Activated CD4-positive, alpha-beta memory T cell treated with anti-CD3 and anti-CD28 coated beads, Interleukin-2, amount 10 ng/mL, durations not matched to agents 7 days and 5 days (primary cell): ENCODE data around the gene HNRNPUL1. TPM values are rescaled to one million over a fixed set of nuclear protein-coding genes. Genes with fewer than 3 reads are reported as not detected.
"Not testable (repeated sequence)": the region's sequence is repeated elsewhere in the genome, so short reads cannot be mapped to it uniquely, and the experiment has no call there.

Experiments used
- CTCF ChIA-PET: fragments of 350-600 bp; sonication (Branson Sonifier 250); formaldehyde crosslinking; loops from one replicate; lab custom pipeline; 2021; ENCODE audit warnings: antibody characterized with exemption, inconsistent platforms; lab: Charles Lee
- POLR2A ChIA-PET: fragments of 350-600 bp; sonication (Branson Sonifier 250); formaldehyde crosslinking; loops from one replicate; lab custom pipeline; 2021; ENCODE audit warnings: antibody characterized with exemption; lab: Charles Lee
- DNase-seq: peaks from one replicate; pipeline ENCODE4 v3.0.0-alpha.2; 2020
- H3K27ac Mint-ChIP-seq: one replicate; pipeline ENCODE4 v1.8.0; 2021; ENCODE audit warnings: mild to moderate bottlenecking, mixed read lengths
- H3K27me3 Mint-ChIP-seq: one replicate; pipeline ENCODE4 v1.8.0; 2021; ENCODE audit warnings: mixed read lengths
- H3K36me3 Mint-ChIP-seq: one replicate; pipeline ENCODE4 v1.8.0; 2021; ENCODE audit warnings: low read depth, mixed read lengths
- H3K4me1 Mint-ChIP-seq: one replicate; pipeline ENCODE4 v1.8.0; 2021; ENCODE audit warnings: mixed read lengths
- H3K4me3 Mint-ChIP-seq: one replicate; pipeline ENCODE4 v1.8.0; 2021; ENCODE audit warnings: mild to moderate bottlenecking, mixed read lengths
- H3K9me3 Mint-ChIP-seq: one replicate; pipeline ENCODE4 v1.8.0; 2021; ENCODE audit warnings: mixed read lengths
- total RNA-seq, 2 experiments: library from RNA; stranded (reverse); gene quantifications; one replicate each; pipeline ENCODE4 v1.2.3, GENCODE V29; 2021

HNRNPUL1 gene
- total RNA-seq, 2 experiments from 2014 or later, result 373 to 398 TPM

DNA sequence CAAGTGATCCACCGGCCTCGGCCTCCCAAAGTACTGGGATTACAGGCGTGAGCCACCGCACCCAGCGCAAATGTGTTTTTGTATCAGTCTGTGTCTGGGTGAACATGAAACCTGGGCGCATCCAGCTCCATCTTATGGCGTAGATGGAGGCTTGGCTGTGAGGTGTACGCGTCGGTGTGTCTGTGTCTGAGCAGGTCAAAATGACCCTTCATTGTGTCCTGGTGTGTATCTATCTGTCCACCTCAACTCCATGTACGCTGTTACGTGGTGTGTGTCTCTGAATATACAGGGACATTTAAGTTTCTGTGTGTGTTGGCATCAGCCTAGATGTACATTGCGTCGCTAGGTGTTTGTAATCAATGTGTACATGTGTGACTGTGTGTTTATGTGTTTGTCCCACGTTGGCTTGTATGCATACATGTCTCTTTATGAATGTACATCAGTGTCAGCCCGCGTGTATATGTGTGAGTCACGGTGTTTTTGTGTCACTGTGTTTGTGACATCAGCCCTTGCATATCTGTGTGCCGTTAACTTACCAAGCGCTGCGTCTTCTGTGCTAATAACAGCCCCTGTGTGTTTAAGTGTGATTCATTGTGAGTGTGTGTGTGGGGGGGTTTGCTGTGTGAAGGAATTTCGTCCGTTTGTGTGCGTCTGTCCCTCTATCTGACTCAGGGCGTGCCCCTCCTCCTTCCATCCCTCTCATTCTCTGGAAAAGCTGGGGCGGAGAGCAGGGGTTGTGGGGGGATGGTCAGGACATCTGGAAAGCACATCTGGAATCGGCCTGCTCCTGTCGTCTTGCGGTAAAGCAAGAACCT is 38.7 kb upstream of the HNRNPUL1 start:
- ChIA-PET CTCF (interaction anchor here (1.1 to 1.9 kb wide), 3 partner anchors 21 to 37 kb away, joined by 3 to 7 read pairs (median 5); no protein-coding TSS in a partner anchor), POLR2A (interaction anchor here (1.0 to 1.4 kb wide), 2 partner anchors 38 to 83 kb away, joined by 6 to 7 read pairs; partner anchors contain the start of gene HNRNPUL1)
- no peaks in the 10 kb centered on the region for H3K36me3 Mint-ChIP-seq

DNA sequence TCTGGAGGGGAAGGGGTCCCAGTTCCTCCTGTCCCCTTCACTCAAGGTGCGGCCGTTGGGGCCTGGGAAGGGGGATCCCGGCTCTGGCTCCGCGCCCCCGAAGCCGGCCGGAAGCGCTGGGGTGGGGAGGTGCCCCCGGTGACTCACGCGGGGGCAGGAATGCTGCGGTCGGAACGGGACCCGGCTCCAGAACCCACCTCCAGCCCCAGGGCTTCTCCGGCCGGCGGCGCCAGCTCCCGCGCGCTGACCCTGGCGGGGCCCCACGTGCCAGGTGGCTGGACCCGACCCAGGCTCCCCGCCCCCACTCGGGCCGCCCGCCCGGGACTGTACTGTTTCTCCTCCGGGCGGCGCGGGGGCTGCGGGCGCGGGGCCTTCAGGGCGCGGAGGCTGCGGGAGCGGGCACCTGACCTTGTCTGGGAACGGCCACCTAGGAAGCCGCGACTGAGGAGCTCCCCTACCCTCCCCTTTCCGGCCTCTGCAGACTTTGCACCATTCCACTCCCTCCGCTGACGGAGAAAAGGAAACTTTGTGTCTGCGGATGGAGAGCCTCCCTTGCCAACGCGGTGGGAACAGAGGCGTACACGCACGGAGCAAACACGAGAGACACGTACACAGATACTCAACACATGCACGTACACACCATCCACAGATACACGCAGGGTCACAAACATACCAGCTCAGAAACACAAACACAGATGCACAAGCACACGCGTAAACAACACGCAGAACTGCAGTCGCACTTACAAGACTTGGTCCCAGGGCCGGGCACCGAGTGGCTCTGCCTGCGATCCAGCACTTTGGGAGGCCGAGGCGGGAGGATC is 37.9 kb upstream of the HNRNPUL1 start:
- ChIA-PET CTCF (interaction anchor here (0.5 to 1.9 kb wide), 3 partner anchors 22 to 166 kb away, joined by 4 to 7 read pairs (median 5); no protein-coding TSS in a partner anchor), POLR2A (interaction anchor here (1.0 to 1.4 kb wide), 2 partner anchors 37 to 82 kb away, joined by 6 to 7 read pairs; partner anchors contain the start of gene HNRNPUL1)
- Mint-ChIP-seq H3K36me3 (no peaks in the 10 kb centered on the region), H3K4me3 (peak overlapping the region; percentile 85), H3K27me3 (peaks cover 10% of the 10 kb centered on the region), H3K27ac (peak overlapping the region; percentile 70), H3K9me3 (no peaks in the 10 kb centered on the region), H3K4me1 (peaks cover 24% of the 10 kb centered on the region)
- peak; percentile 60 for DNase-seq

More for the DNA sequence above, 38.7 kb upstream of the HNRNPUL1 start:
- H3K27ac Mint-ChIP-seq, result peak overlapping the region; percentile 52
- H3K4me3 Mint-ChIP-seq, result peak overlapping the region; percentile 66
- H3K27me3 Mint-ChIP-seq, result peaks cover 16% of the 10 kb centered on the region
- peaks cover 24% of the 10 kb centered on the region for H3K4me1 Mint-ChIP-seq
- no peaks in the 10 kb centered on the region for H3K9me3 Mint-ChIP-seq
- DNase-seq, result peak; percentile 32

DNA sequence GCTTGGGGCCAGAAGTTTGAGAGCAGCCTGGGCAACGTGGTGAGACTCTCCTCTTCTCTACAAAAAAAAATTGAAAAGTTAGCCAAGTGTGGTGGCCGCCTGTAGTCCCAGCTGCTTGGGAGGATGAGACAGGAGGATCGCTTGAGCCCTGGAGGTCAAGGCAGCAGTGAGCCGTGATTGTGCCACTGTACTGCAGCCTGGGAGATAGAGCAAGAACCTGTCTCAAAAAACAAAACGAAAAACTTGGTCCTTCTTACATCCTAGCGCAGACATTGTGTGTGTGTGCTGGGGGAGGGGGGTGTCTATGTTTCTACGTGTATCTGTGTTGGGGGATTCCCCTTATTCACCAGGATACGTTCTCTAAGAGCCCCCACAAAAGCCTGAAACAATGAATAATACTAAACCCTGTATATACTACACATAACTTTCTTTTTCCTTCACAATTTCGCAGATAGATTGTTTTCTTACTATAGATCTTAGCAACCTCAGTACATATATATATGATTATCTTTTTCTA is 37.2 kb upstream of the HNRNPUL1 start:
- CTCF ChIA-PET, result interaction anchor here (0.5 to 1.9 kb wide), 4 partner anchors 23 to 166 kb away, joined by 3 to 7 read pairs (median 4); no protein-coding TSS in a partner anchor
- H3K27me3 Mint-ChIP-seq, result peaks cover 9% of the 10 kb centered on the region
- H3K4me3 Mint-ChIP-seq, result peak overlapping the region; percentile 85
- H3K4me1 Mint-ChIP-seq, result peaks cover 24% of the 10 kb centered on the region
- DNase-seq, result no peak
- no peaks in the 10 kb centered on the region for H3K9me3 Mint-ChIP-seq
- POLR2A ChIA-PET, result interaction anchor here (0.6 to 1.4 kb wide), 4 partner anchors 36 to 323 kb away, joined by 3 to 7 read pairs (median 4); partner anchors contain the start of gene HNRNPUL1
- H3K27ac Mint-ChIP-seq, result peak overlapping the region; percentile 70
- no peaks in the 10 kb centered on the region for H3K36me3 Mint-ChIP-seq

DNA sequence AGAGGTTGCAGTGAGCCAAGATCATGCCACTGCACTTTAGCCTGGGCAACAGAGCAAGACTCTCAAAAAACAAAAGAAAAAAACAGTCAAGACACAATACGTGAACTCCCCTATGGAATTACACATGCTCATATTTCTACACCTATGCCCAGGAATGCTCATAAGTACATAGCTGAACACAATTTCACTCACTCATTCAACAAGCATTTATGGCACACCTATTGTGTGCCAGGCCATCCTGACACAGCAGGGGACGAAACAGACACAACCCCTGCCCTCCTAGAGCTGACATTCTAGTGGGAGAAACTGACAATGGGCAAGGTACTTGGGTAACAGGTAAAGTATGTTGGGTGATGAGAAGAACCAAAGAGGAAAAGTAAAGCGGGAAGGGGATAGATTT is 35.7 kb upstream of the HNRNPUL1 start:
- no peak for DNase-seq
- H3K9me3 Mint-ChIP-seq, result no peaks in the 10 kb centered on the region
- ChIA-PET CTCF (no interaction called here), POLR2A (no interaction called here)
- H3K36me3 Mint-ChIP-seq, result no peaks in the 10 kb centered on the region
- H3K4me1 Mint-ChIP-seq, result peaks cover 24% of the 10 kb centered on the region
- peaks cover 6% of the 10 kb centered on the region for H3K27me3 Mint-ChIP-seq
- H3K27ac Mint-ChIP-seq, result no peak overlapping the region
- H3K4me3 Mint-ChIP-seq, result no peak overlapping the region

DNA sequence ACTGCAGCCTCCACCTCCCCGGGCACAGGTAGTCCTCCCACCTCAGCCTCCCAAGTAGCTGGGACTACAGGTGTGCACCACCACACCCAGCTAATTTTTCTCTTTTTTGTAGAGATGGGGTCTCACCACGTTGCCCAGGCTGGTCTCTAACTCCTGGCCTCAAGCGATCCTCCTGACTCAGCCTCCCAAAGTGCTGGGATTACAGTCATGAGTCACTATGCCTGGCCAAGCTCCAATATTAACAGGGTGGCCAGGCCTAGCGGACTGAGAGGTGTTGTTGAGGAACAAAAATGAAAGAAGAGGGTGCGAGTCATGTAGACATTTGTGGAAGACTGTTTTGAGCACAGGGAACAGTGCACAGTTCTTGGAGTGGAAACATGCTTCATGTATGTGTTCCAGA is 34.8 kb upstream of the HNRNPUL1 start:
- H3K27ac Mint-ChIP-seq, CTCF ChIA-PET, POLR2A ChIA-PET, H3K27me3 Mint-ChIP-seq, H3K4me3 Mint-ChIP-seq, H3K36me3 Mint-ChIP-seq, H3K9me3 Mint-ChIP-seq, DNase-seq: not testable (repeated sequence)
- H3K4me1 Mint-ChIP-seq, result peaks cover 20% of the 10 kb centered on the region

DNA sequence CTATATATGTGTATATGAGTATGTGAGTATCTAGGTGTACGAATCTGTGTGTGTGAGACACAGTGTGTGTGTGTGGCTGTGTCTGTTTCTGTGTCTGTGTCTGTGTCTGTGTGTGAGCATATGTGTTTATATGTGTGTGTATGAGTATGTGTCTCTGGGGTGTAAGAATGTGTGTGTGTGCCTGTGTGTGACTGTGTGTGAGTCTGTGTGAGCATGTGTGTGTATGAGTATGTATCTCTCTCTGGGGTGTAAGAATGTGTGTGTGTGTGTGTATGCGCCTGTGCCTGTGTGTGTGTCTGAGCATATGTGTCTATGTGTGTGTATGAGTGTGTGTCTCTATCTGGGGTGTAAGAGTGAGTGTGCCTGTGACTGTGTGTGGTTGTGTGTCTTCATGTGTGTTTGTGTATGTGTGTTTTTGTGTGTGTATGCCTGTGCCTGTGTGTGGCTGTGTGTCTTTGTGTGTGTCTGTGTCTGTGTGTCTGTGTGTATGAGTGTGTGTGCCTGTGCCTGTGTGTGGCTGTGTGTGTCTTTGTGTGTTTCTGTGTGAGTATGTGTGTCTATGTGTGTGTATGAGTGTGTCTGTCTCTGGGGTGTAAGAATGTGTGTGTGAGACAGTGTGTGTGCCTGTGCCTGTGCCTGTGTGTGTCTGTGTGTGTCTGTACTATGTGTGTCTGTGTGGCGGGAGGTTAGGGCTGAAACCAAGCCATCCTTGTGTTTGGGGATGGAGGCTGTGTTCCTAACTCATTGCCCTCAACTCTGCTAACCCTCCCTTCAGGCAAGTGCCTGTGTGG is 33.9 kb upstream of the HNRNPUL1 start:
- no peaks in the 10 kb centered on the region for H3K9me3 Mint-ChIP-seq
- H3K36me3 Mint-ChIP-seq, result no peaks in the 10 kb centered on the region
- peaks cover 5% of the 10 kb centered on the region for H3K27me3 Mint-ChIP-seq
- CTCF ChIA-PET, result no interaction called here
- DNase-seq, result no peak
- no peak overlapping the region for H3K4me3 Mint-ChIP-seq
- no peak overlapping the region for H3K27ac Mint-ChIP-seq
- peaks cover 20% of the 10 kb centered on the region for H3K4me1 Mint-ChIP-seq
- POLR2A ChIA-PET, result no interaction called here

DNA sequence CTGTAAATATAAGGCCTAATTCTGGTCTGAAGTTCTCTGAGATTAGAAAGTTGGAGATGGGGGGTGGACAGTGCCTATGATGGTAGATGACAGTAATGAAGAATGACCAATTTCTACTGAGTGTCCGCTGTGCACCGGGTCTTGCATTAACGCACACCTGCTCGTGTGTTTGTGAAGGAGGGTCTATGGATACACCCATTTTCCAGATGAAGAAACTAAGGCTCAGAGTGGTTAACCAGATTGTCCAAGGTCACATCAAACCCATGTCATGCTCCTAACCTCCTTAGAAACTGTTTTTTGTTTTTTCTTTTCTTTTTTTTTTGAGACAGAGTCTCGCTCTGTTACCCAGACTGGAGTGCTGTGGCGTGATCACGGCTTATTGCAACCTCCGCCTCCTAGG is 31.5 kb upstream of the HNRNPUL1 start:
- Mint-ChIP-seq H3K9me3 (no peaks in the 10 kb centered on the region), H3K27ac (no peak overlapping the region), H3K36me3 (no peaks in the 10 kb centered on the region), H3K27me3 (no peaks in the 10 kb centered on the region), H3K4me1 (peaks cover 5% of the 10 kb centered on the region), H3K4me3 (no peak overlapping the region)
- no peak for DNase-seq
- POLR2A ChIA-PET, result no interaction called here
- CTCF ChIA-PET, result interaction anchor here (0.6 kb wide), 1 partner anchor 927 kb away, joined by 3 read pairs; no protein-coding TSS in a partner anchor

DNA sequence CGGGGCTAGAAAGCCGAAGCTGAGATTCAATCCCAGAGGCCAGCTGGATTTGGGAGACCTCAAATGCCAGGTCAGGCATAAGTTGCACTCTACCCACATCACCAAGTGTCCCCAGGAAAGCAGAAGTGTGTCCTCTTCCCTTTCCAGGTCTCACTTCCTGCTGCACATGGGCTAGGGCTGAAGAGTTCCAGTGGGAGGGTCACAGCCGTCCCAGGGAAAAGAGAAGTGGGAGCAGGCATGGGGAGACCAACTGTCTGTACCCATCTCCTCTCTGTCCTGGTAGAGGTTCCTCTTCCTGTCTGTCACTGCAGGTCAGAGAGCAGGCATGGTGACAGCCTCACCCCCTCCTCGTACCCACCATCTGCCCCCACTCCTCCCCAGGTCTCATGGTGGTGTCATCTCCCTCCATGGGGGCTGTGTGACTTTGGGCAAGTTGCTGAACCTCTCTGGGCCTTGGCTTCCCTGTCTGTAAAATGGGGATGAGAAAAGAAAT is 30.4 kb upstream of the HNRNPUL1 start:
- POLR2A ChIA-PET, result interaction anchor here (0.6 kb wide), 1 partner anchor 29 kb away, joined by 3 read pairs; no protein-coding TSS in a partner anchor
- H3K4me1 Mint-ChIP-seq, result no peaks in the 10 kb centered on the region
- H3K9me3 Mint-ChIP-seq, result no peaks in the 10 kb centered on the region
- CTCF ChIA-PET, result interaction anchor here (1.0 kb wide), 1 partner anchor 28 kb away, joined by 3 read pairs; no protein-coding TSS in a partner anchor
- H3K36me3 Mint-ChIP-seq, result no peaks in the 10 kb centered on the region
- DNase-seq, result no peak
- no peaks in the 10 kb centered on the region for H3K27me3 Mint-ChIP-seq
- no peak overlapping the region for H3K4me3 Mint-ChIP-seq
- no peak overlapping the region for H3K27ac Mint-ChIP-seq

DNA sequence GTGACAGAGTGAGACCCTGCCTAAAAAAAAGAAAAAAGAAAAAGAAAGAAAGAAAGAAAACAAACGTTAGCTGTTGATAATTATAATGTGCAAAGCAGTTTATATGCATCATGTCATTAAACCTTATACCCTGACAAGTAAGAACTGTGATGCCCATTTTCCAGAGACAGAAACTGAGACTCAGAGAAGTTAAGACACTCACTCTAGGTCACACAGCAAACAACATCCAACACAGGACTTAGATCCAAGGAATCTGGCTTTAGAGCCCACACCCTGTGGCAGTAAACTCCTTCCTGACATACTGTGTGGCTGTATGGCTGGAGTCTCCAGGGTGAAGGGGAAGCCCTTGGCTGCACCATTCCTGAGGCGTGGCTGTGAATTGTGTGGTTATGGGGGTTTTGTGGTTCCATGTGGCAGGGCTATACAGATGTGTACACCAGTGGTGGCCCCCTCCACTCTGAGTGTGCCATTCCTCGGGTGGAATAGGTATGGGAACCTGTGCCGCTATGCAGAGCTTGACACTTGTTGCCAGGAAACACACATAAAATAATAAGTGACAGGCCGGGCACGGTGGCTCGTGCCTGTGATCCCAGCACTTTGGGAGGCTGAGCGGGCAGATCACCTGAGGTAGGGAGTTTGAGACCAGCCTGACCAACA is 29.5 kb upstream of the HNRNPUL1 start:
- POLR2A ChIA-PET, result no interaction called here
- H3K4me3 Mint-ChIP-seq, result no peak overlapping the region
- H3K27me3 Mint-ChIP-seq, result no peaks in the 10 kb centered on the region
- peaks cover 4% of the 10 kb centered on the region for H3K4me1 Mint-ChIP-seq
- DNase-seq, result no peak
- CTCF ChIA-PET, result no interaction called here
- H3K27ac Mint-ChIP-seq, result no peak overlapping the region
- no peaks in the 10 kb centered on the region for H3K36me3 Mint-ChIP-seq
- no peaks in the 10 kb centered on the region for H3K9me3 Mint-ChIP-seq

DNA sequence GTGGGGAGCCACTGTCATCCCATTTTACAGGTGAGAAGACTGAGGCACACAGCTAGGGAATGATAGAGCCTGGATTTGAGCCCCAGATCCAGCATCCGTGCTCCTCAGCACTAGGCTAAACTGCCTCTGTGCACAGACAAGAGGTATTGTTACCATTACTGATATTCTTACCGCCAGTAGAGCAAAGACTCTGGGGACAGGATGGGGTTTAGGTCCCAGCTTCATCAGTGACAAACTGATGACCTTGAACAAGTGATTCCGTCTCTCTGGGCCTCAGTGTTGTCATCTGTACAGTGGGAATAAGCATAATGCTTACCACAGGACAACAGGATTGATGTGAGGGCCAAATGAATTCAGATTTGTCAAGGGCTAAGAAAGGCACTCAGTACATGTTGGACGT is 28.7 kb upstream of the HNRNPUL1 start:
- CTCF ChIA-PET, result no interaction called here
- DNase-seq, result no peak
- no peaks in the 10 kb centered on the region for H3K36me3 Mint-ChIP-seq
- no peaks in the 10 kb centered on the region for H3K9me3 Mint-ChIP-seq
- no peak overlapping the region for H3K4me3 Mint-ChIP-seq
- H3K27ac Mint-ChIP-seq, result no peak overlapping the region
- H3K27me3 Mint-ChIP-seq, result no peaks in the 10 kb centered on the region
- POLR2A ChIA-PET, result no interaction called here
- peaks cover 4% of the 10 kb centered on the region for H3K4me1 Mint-ChIP-seq

DNA sequence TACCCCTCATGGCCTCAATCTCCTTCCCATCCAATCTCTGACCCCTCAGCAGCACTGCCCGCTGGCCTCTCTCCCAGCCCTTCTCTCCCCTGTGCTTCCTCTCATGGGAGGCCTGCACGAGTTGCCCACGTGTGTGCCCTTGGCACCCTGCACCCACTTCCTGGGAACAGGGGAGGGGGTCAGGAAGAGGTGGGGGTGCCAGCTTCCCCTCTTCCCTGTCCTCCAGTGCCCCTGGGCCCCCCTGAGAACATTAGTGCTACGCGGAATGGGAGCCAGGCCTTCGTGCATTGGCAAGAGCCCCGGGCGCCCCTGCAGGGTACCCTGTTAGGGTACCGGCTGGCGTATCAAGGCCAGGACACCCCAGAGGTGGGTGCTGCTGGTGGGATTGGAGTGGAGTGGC is 25.9 kb upstream of the HNRNPUL1 start:
- H3K36me3 Mint-ChIP-seq, result no peaks in the 10 kb centered on the region
- no peak overlapping the region for H3K27ac Mint-ChIP-seq
- peaks cover 4% of the 10 kb centered on the region for H3K4me1 Mint-ChIP-seq
- H3K9me3 Mint-ChIP-seq, result no peaks in the 10 kb centered on the region
- no peaks in the 10 kb centered on the region for H3K27me3 Mint-ChIP-seq
- no peak for DNase-seq
- H3K4me3 Mint-ChIP-seq, result no peak overlapping the region
- ChIA-PET CTCF (no interaction called here), POLR2A (no interaction called here)
